ENCODE data around the gene HS2ST1. TPM values are rescaled to one million over a fixed set of nuclear protein-coding genes. Genes with fewer than 3 reads are reported as not detected.

HS2ST1 gene
- polyA plus RNA-seq, 2 of the 4 experiments (the other 2 are of a cell fraction), result 15.7 to 26.7 TPM

GRCh38 chr1:87056974-87057373 is 142.5 kb downstream of the HS2ST1 start:
- no peak for FAIRE-seq
- CTCF ChIA-PET, result interaction anchor here (0.7 kb wide), 1 partner anchor 39 kb away, joined by 4 read pairs; no protein-coding TSS in a partner anchor
- POLR2A ChIA-PET, result no interaction called here

DNA sequence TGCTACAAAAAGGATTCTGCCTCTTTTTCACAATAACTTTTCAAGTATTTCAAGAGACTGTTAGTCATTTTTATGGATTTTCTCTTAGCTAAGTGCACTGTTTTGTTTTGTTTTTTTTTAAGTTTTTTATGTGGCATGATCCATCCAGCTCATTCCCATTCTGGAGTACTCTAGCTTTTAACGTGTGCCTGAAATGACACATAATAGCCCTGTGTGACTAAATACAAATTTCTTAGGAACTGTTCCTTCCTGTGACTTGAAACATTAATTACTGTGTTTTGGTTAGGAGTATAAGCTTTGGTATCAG is 143.9 kb downstream of the HS2ST1 start:
- FAIRE-seq, result no peak
- Histone ChIP-seq H3K4me1 (no peaks in the 10 kb centered on the region), H3K4me2 (no peak overlapping the region), H3K9me3 (peaks cover 3% of the 10 kb centered on the region; the same call in 1 of the 3 replicates), H3K4me3 (no peak overlapping the region), H3K27ac (no peak overlapping the region)
- no peak for DNase-seq (ENCODE audit: low read depth in 1 of 2, low spot score in 1 of 2)
- WGBS (ENCODE audit: missing lambda C conversion rate), result 93% methylated on average over 1 of the region's 1 CpG
- CTCF ChIA-PET, result no interaction called here
- POLR2A ChIA-PET, result no interaction called here
- no peak for ATAC-seq
- TF ChIP-seq HOXB5 (CRISPR knock-in tag; IDR thresholded peaks at IDR 0.05) (no peak), JUNB (IDR thresholded peaks at IDR 0.05) (no peak), POLR2A (IDR thresholded peaks at IDR 0.05; ENCODE audit: low read length) (no peak), ZFP36 (IDR thresholded peaks at IDR 0.05; ENCODE audit: borderline replicate concordance, partially characterized antibody) (no peak), ZNF302 (CRISPR knock-in tag; IDR thresholded peaks at IDR 0.05) (no peak), BCL3 (IDR thresholded peaks at IDR 0.05) (no peak), ATOH8 (CRISPR knock-in tag; IDR thresholded peaks at IDR 0.05; ENCODE audit: low read depth) (no peak), TP53 (CRISPR knock-in tag; IDR thresholded peaks at IDR 0.05) (no peak), EP300 (IDR thresholded peaks at IDR 0.05) (no peak), ESRRA (IDR thresholded peaks at IDR 0.05; ENCODE audit: borderline replicate concordance, low read length) (no peak), HOXB13 (CRISPR knock-in tag; IDR thresholded peaks at IDR 0.05; ENCODE audit: low read depth) (no peak)
- TF ChIP-seq, protein P1, sequence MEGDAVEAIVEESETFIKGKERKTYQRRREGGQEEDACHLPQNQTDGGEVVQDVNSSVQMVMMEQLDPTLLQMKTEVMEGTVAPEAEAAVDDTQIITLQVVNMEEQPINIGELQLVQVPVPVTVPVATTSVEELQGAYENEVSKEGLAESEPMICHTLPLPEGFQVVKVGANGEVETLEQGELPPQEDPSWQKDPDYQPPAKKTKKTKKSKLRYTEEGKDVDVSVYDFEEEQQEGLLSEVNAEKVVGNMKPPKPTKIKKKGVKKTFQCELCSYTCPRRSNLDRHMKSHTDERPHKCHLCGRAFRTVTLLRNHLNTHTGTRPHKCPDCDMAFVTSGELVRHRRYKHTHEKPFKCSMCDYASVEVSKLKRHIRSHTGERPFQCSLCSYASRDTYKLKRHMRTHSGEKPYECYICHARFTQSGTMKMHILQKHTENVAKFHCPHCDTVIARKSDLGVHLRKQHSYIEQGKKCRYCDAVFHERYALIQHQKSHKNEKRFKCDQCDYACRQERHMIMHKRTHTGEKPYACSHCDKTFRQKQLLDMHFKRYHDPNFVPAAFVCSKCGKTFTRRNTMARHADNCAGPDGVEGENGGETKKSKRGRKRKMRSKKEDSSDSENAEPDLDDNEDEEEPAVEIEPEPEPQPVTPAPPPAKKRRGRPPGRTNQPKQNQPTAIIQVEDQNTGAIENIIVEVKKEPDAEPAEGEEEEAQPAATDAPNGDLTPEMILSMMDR (IDR thresholded peaks at IDR 0.05), result no peak

More at GRCh38 chr1:87056974-87057373, 142.5 kb downstream of the HS2ST1 start:
- ATAC-seq (no peak), DNase-seq (ENCODE audit: low read depth in 1 of 2, low spot score in 1 of 2) (no peak)
- no peak overlapping the region for H3K27ac ChIP-seq
- no peak overlapping the region for H3K4me3 ChIP-seq
- H3K4me2 ChIP-seq, result no peak overlapping the region
- TF ChIP-seq, protein P2, sequence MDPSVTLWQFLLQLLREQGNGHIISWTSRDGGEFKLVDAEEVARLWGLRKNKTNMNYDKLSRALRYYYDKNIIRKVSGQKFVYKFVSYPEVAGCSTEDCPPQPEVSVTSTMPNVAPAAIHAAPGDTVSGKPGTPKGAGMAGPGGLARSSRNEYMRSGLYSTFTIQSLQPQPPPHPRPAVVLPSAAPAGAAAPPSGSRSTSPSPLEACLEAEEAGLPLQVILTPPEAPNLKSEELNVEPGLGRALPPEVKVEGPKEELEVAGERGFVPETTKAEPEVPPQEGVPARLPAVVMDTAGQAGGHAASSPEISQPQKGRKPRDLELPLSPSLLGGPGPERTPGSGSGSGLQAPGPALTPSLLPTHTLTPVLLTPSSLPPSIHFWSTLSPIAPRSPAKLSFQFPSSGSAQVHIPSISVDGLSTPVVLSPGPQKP (IDR thresholded peaks at IDR 0.05; ENCODE audit: low read depth, low read length), result no peak
- peak; percentile 86 for TF ChIP-seq MAFK (IDR thresholded peaks at IDR 0.05; ENCODE audit: partially characterized antibody)
- no peaks in the 10 kb centered on the region for H3K9me3 ChIP-seq
- no peaks in the 10 kb centered on the region for H3K4me1 ChIP-seq

GRCh38 chr1:87061742-87062156 is 147.3 kb downstream of the HS2ST1 start:
- ATAC-seq, result no peak
- FAIRE-seq, result no peak
- CTCF ChIA-PET, result no interaction called here

More at GRCh38 chr1:87061742-87062156, 147.3 kb downstream of the HS2ST1 start:
- TF ChIP-seq BCL3 (IDR thresholded peaks at IDR 0.05) (no peak), GATA3 (IDR thresholded peaks at IDR 0.05; ENCODE audit: borderline replicate concordance) (no peak), NR3C1 (IDR thresholded peaks at IDR 0.05) (no peak), EP300 (IDR thresholded peaks at IDR 0.05) (no peak), HOXB13 (CRISPR knock-in tag; IDR thresholded peaks at IDR 0.05; ENCODE audit: low read depth) (no peak), ZNF302 (CRISPR knock-in tag; IDR thresholded peaks at IDR 0.05) (no peak), CEBPB (IDR thresholded peaks at IDR 0.05) (no peak), NPAS2 (CRISPR knock-in tag; IDR thresholded peaks at IDR 0.05; ENCODE audit: borderline replicate concordance) (no peak), RFX5 (IDR thresholded peaks at IDR 0.05) (no peak), HDAC2 (IDR thresholded peaks at IDR 0.05) (no peak), NFE2L2 (conservative IDR thresholded peaks at IDR 0.05; ENCODE audit: low read length) (no peak), HEYL (CRISPR knock-in tag; IDR thresholded peaks at IDR 0.05) (no peak), CHD4 (IDR thresholded peaks at IDR 0.05; ENCODE audit: borderline replicate concordance) (no peak)
- TF ChIP-seq, protein P2 (IDR thresholded peaks at IDR 0.05; ENCODE audit: low read depth, low read length), result no peak
- TF ChIP-seq, protein P1 (IDR thresholded peaks at IDR 0.05), result no peak
- no peak overlapping the region for H3K4me2 ChIP-seq
- no peak overlapping the region for H3K27ac ChIP-seq
- H3K9me3 ChIP-seq, result peaks cover 3% of the 10 kb centered on the region; the same call in 1 of the 3 replicates
- H3K4me3 ChIP-seq, result no peak overlapping the region
- no peak for DNase-seq (ENCODE audit: low read depth in 1 of 2, low spot score in 1 of 2)
- POLR2A ChIA-PET, result no interaction called here
- H3K4me1 ChIP-seq, result no peaks in the 10 kb centered on the region
